NK-92 (cell line): ENCODE data around the gene MEIOC.
A peak's percentile ranks its signal among the peaks of the same experiment; 100 is the strongest.
"Not testable (repeated sequence)": the region's sequence is repeated elsewhere in the genome, so short reads cannot be mapped to it uniquely, and the experiment has no call there.

ENCODE experiments used
- DNase-seq: peaks from one replicate; lab custom pipeline; 2025; ENCODE audit not compliant: unreplicated experiment; lab: John Stamatoyannopoulos, UW

The MEIOC gene

GRCh38 chr17:44647736-44648135 lies 8.5 kb upstream of the MEIOC start:
- DNase-seq, result no peak

- no peak for DNase-seq
Measured at GRCh38 chr17:44648963-44649362, 7.3 kb upstream of the MEIOC start.

GRCh38 chr17:44651228-44651627 lies 5.0 kb upstream of the MEIOC start:
- no peak for DNase-seq

GRCh38 chr17:44652727-44653126 lies 3.5 kb upstream of the MEIOC start:
- DNase-seq, result no peak

GRCh38 chr17:44653384-44653783 lies 2.9 kb upstream of the MEIOC start:
- DNase-seq, result no peak

GRCh38 chr17:44653954-44654353 lies 2.3 kb upstream of the MEIOC start:
- DNase-seq, result no peak

- no peak for DNase-seq
Measured at GRCh38 chr17:44661835-44662234, 5.6 kb downstream of the MEIOC start.

GRCh38 chr17:44663095-44663494 lies 6.8 kb downstream of the MEIOC start:
- DNase-seq, result no peak

GRCh38 chr17:44664867-44665266 lies 8.6 kb downstream of the MEIOC start:
- DNase-seq, result no peak

GRCh38 chr17:44666006-44666405 lies 9.7 kb downstream of the MEIOC start:
- DNase-seq, result no peak

- DNase-seq, result no peak
Measured at GRCh38 chr17:44672479-44673093, 16.3 kb downstream of the MEIOC start.

GRCh38 chr17:44673893-44674292 lies 17.6 kb downstream of the MEIOC start:
- DNase-seq, result no peak

- DNase-seq, result no peak
Measured at GRCh38 chr17:44677136-44677535, 20.9 kb downstream of the MEIOC start.

- DNase-seq, result not testable (repeated sequence)
Measured at GRCh38 chr17:44683303-44683702, 27.0 kb downstream of the MEIOC start.

GRCh38 chr17:44687756-44688155 lies 31.5 kb downstream of the MEIOC start:
- DNase-seq, result no peak

GRCh38 chr17:44688200-44688599 lies 31.9 kb downstream of the MEIOC start:
- no peak for DNase-seq

- DNase-seq, result no peak
Measured at GRCh38 chr17:44688675-44689476, 32.6 kb downstream of the MEIOC start.

- peak; percentile 10 for DNase-seq
Measured at GRCh38 chr17:44689477-44690217, 33.4 kb downstream of the MEIOC start, which contains the start of gene CCDC43. CCDC43 (minus strand) TSS chr17:44689776; CDS start chr17:44689753, 23 bp downstream.

GRCh38 chr17:44690746-44691306 lies 34.6 kb downstream of the MEIOC start:
- DNase-seq, result not testable (repeated sequence)

- DNase-seq, result no peak
Measured at GRCh38 chr17:44693609-44694008, 37.3 kb downstream of the MEIOC start.

GRCh38 chr17:44700288-44700687 lies 44.0 kb downstream of the MEIOC start:
- not testable (repeated sequence) for DNase-seq
